Thyroid gland (tissue), 4 donors: ENCODE measurements around the gene GPBP1. TPM values are rescaled to one million over a fixed set of nuclear protein-coding genes. Genes with fewer than 3 reads are reported as not detected.

Source experiments
- DNase-seq, 2 donors: peaks; one replicate each; pipeline ENCODE4 v3.0.0-alpha.2; 2019
- H3K27ac ChIP-seq, 3 donors: fragments of 200-600 bp; sonication (generic); 1 replicate in 2 of 3; 2 replicates in 1 of 3; pipeline ENCODE4 v1.5.1; 2016 to 2019; ENCODE audit warnings: mild to moderate bottlenecking in 1 of 3, moderate library complexity in 1 of 3
- H3K27me3 ChIP-seq: fragments of 200-600 bp; sonication (generic); one replicate; pipeline ENCODE4 v1.5.1; 2019
- H3K36me3 ChIP-seq, 2 donors: fragments of 200-600 bp; sonication (generic); one replicate each; pipeline ENCODE4 v1.5.1; 2016 to 2019
- H3K4me1 ChIP-seq, 2 donors: fragments of 200-600 bp; sonication (generic); one replicate each; pipeline ENCODE4 v1.5.1; 2017 to 2019
- H3K4me3 ChIP-seq, 3 donors: fragments of 200-600 bp; sonication (generic); replicated peaks in 1 of 3; 1 replicate in 2 of 3; 2 replicates in 1 of 3; pipeline ENCODE4 v1.5.1; 2016; ENCODE audit warnings: mild to moderate bottlenecking in 1 of 3
- H3K9me3 ChIP-seq: fragments of 200-600 bp; sonication (generic); one replicate; pipeline ENCODE4 v1.5.1; 2017
- CTCF ChIP-seq, 6 experiments: fragments of 200-600 bp in 3 of 6; fragments of 450-650 bp in 3 of 6; sonication (generic) in 3 of 6; IDR thresholded peaks; one replicate each; pipeline ENCODE4 v1.5.1; 2016 to 2019; ENCODE audit warnings: antibody characterized with exemption in 6 of 6, mild to moderate bottlenecking in 2 of 6, inconsistent platforms in 1 of 6, moderate library complexity in 1 of 6
- POLR2A ChIP-seq, 2 donors: fragments of 450-650 bp; IDR thresholded peaks; one replicate each; pipeline ENCODE4 v1.6.1; 2017; ENCODE audit warnings: antibody characterized with exemption in 2 of 2, mild to moderate bottlenecking in 2 of 2, moderate library complexity in 1 of 2
- WGBS, 2 donors: methylation state at CpG; one replicate each; pipeline ENCODE4 v1.1.5; 2017; 5-methylcytosine and 5-hydroxymethylcytosine counted together
- intact Hi-C: fragments of 100-400 bp; cut with DNase I; formaldehyde crosslinking; loops from one replicate; pipeline ENCODE4 v1.15.1; 2023
- total RNA-seq, 4 donors: library from RNA; depleted of rRNA; stranded (reverse); fragments of >200 nt; gene quantifications; one replicate each; pipeline ENCODE4 v1.2.3, GENCODE V29; 2016

Gene GPBP1
- total RNA-seq, 4 donors from 2014 or later: 89.4 to 109 (median 99.4) TPM

- DNase-seq: peak; percentile 46 to 64
- H3K27ac ChIP-seq: no peak overlapping the region
- intact Hi-C loops: no loop called here
Measured at GRCh38 chr5:57195060-57195459, 21.2 kb downstream of the GPBP1 start.

GRCh38 chr5:57199866-57200265 lies 26.0 kb downstream of the GPBP1 start:
- DNase-seq: peak; percentile 60 to 67
- TF ChIP-seq POLR2A (IDR thresholded peaks at IDR 0.05): no peak
- TF ChIP-seq CTCF (IDR thresholded peaks at IDR 0.05): no peak
- intact Hi-C loops: no loop called here
- H3K4me3 ChIP-seq: no peak overlapping the region
- peak overlapping the region in 1 of 3 donors; percentile 41 for H3K27ac ChIP-seq
- H3K4me1 ChIP-seq: peaks cover 32 to 46% of the 10 kb centered on the region in 2 donors
- no peaks in the 10 kb centered on the region for H3K27me3 ChIP-seq
- no peaks in the 10 kb centered on the region for H3K36me3 ChIP-seq
- WGBS, 2 donors: 22 to 37% methylated on average over 8 of the region's 8 CpGs
- no peaks in the 10 kb centered on the region for H3K9me3 ChIP-seq

More at GRCh38 chr5:57195060-57195459, 21.2 kb downstream of the GPBP1 start:
- H3K9me3 ChIP-seq: no peaks in the 10 kb centered on the region
- WGBS, 2 donors: 62 to 63% methylated on average over 2 of the region's 2 CpGs
- TF ChIP-seq POLR2A (IDR thresholded peaks at IDR 0.05): no peak
- TF ChIP-seq CTCF (IDR thresholded peaks at IDR 0.05): no peak
- no peaks in the 10 kb centered on the region for H3K27me3 ChIP-seq
- H3K4me3 ChIP-seq: no peak overlapping the region
- H3K4me1 ChIP-seq: peaks cover 10 to 27% of the 10 kb centered on the region in 2 donors
- no peaks in the 10 kb centered on the region for H3K36me3 ChIP-seq

- intact Hi-C loops: no loop called here
- H3K4me1 ChIP-seq: peaks cover 32 to 43% of the 10 kb centered on the region in 2 donors
- 92 to 94% methylated on average over 1 of the region's 1 CpG for WGBS, 2 donors
- no peak for DNase-seq
- TF ChIP-seq POLR2A (IDR thresholded peaks at IDR 0.05) (no peak), CTCF (IDR thresholded peaks at IDR 0.05) (no peak)
- no peaks in the 10 kb centered on the region for H3K36me3 ChIP-seq
- H3K4me3 ChIP-seq: no peak overlapping the region
- no peaks in the 10 kb centered on the region for H3K9me3 ChIP-seq
- no peaks in the 10 kb centered on the region for H3K27me3 ChIP-seq
- peak overlapping the region; percentile 46 to 74 (median 58) for H3K27ac ChIP-seq
Measured at GRCh38 chr5:57202811-57203210, 29.0 kb downstream of the GPBP1 start.

- no peak overlapping the region for H3K27ac ChIP-seq
- no peak for TF ChIP-seq CTCF (IDR thresholded peaks at IDR 0.05)
- no peak for TF ChIP-seq POLR2A (IDR thresholded peaks at IDR 0.05)
- 87 to 89% methylated on average over 7 of the region's 7 CpGs for WGBS, 2 donors
- no peaks in the 10 kb centered on the region for H3K9me3 ChIP-seq
- peaks cover 11 to 25% of the 10 kb centered on the region in 2 donors for H3K4me1 ChIP-seq
- no peaks in the 10 kb centered on the region for H3K27me3 ChIP-seq
- intact Hi-C loops: no loop called here
- H3K4me3 ChIP-seq: no peak overlapping the region
- no peaks in the 10 kb centered on the region for H3K36me3 ChIP-seq
- no peak for DNase-seq
Measured at GRCh38 chr5:57207007-57207653, 33.3 kb downstream of the GPBP1 start.

- peaks cover 9 to 20% of the 10 kb centered on the region in 2 donors for H3K4me1 ChIP-seq
- no peaks in the 10 kb centered on the region for H3K9me3 ChIP-seq
- DNase-seq: peak in 1 of 2 donors; percentile 16
- H3K27ac ChIP-seq: no peak overlapping the region
- no peaks in the 10 kb centered on the region for H3K27me3 ChIP-seq
- no peaks in the 10 kb centered on the region for H3K36me3 ChIP-seq
- intact Hi-C loops: no loop called here
- H3K4me3 ChIP-seq: no peak overlapping the region
- TF ChIP-seq CTCF (IDR thresholded peaks at IDR 0.05) (no peak), POLR2A (IDR thresholded peaks at IDR 0.05) (no peak)
- 91 to 94% methylated on average over 7 of the region's 7 CpGs for WGBS, 2 donors
Measured at GRCh38 chr5:57207681-57208080, 33.8 kb downstream of the GPBP1 start.
